ENCODE results near the gene LRRK1.
A peak's percentile ranks its signal among the peaks of the same experiment; 100 is the strongest.

Gene LRRK1

GRCh38 chr15:100897221-100898151, 21.7 kb upstream of the LRRK1 start:
- Histone ChIP-seq H3K4ac (ENCODE audit: low read depth in 1 of 2, low read length in 2 of 2) (no peak overlapping the region), H3K23ac (ENCODE audit: low read length in 2 of 2) (no peak overlapping the region), H2BK120ac (ENCODE audit: low read depth, low read length) (no peak overlapping the region), H3K9ac (ENCODE audit: low read length) (no peak overlapping the region), H2BK15ac (ENCODE audit: low read depth, poor library complexity, severe bottlenecking) (no peak overlapping the region), H3K36me3 (ENCODE audit: control insufficient read depth in 1 of 2, insufficient read depth in 2 of 2, low read depth in 1 of 2, low read length in 2 of 2) (peaks cover 0 to 75% of the 10 kb centered on the region in 2 experiments), H4K91ac (ENCODE audit: low read length) (no peak overlapping the region), H3K4me1 (ENCODE audit: control insufficient read depth, insufficient read depth, low read depth, low read length) (peaks cover 2% of the 10 kb centered on the region), H3K27ac (ENCODE audit: low read length, poor library complexity, severe bottlenecking) (no peak overlapping the region), H4K8ac (ENCODE audit: low read length) (no peak overlapping the region), H2BK12ac (ENCODE audit: low read length in 2 of 2) (no peak overlapping the region), H3K4me2 (ENCODE audit: low read length, poor library complexity, severe bottlenecking) (no peak overlapping the region), H3K9me3 (ENCODE audit: control insufficient read depth, low read length) (no peaks in the 10 kb centered on the region), H3K18ac (ENCODE audit: low read depth in 1 of 2, low read length in 2 of 2) (peak overlapping the region in 1 of 2 experiments; percentile 35), H2AFZ (ENCODE audit: low read depth, low read length) (peak overlapping the region; percentile 21), H3K4me3 (ENCODE audit: insufficient read depth in 1 of 2, low read depth in 1 of 2, low read length in 2 of 2) (peak overlapping the region in 1 of 2 experiments; percentile 16), H2AK5ac (ENCODE audit: low read length, severe bottlenecking) (no peak overlapping the region), H3K79me1 (replicated peaks; ENCODE audit: low read length, poor library complexity, severe bottlenecking) (no peaks in the 10 kb centered on the region), H3K14ac (ENCODE audit: low read length in 2 of 2) (no peak overlapping the region), H3K27me3 (ENCODE audit: control insufficient read depth in 1 of 2, insufficient read depth in 1 of 2, low read length in 2 of 2) (peaks cover 0 to 27% of the 10 kb centered on the region in 2 experiments), H2BK5ac (ENCODE audit: low read depth, low read length, poor library complexity, severe bottlenecking) (no peak overlapping the region)
- WGBS: 92% methylated on average over 24 of the region's 26 CpGs
- DNase-seq: no peak

GRCh38 chr15:100898152-100898490, 21.0 kb upstream of the LRRK1 start:
- H3K9me3 ChIP-seq (ENCODE audit: control insufficient read depth, low read length): no peaks in the 10 kb centered on the region
- H2BK5ac ChIP-seq (ENCODE audit: low read depth, low read length, poor library complexity, severe bottlenecking): no peak overlapping the region
- no peak overlapping the region for H4K8ac ChIP-seq (ENCODE audit: low read length)
- H3K79me1 ChIP-seq (replicated peaks; ENCODE audit: low read length, poor library complexity, severe bottlenecking): no peaks in the 10 kb centered on the region
- H3K36me3 ChIP-seq (ENCODE audit: control insufficient read depth in 1 of 2, insufficient read depth in 2 of 2, low read depth in 1 of 2, low read length in 2 of 2): peaks cover 0 to 68% of the 10 kb centered on the region in 2 experiments
- H2AFZ ChIP-seq (ENCODE audit: low read depth, low read length): no peak overlapping the region
- no peak overlapping the region for H3K4ac ChIP-seq (ENCODE audit: low read depth in 1 of 2, low read length in 2 of 2)
- DNase-seq: no peak
- WGBS: 90% methylated on average over 9 of the region's 9 CpGs
- H3K4me2 ChIP-seq (ENCODE audit: low read length, poor library complexity, severe bottlenecking): no peak overlapping the region
- H3K4me3 ChIP-seq (ENCODE audit: insufficient read depth in 1 of 2, low read depth in 1 of 2, low read length in 2 of 2): peak overlapping the region in 1 of 2 experiments; percentile 16
- H2BK120ac ChIP-seq (ENCODE audit: low read depth, low read length): no peak overlapping the region
- peaks cover 3% of the 10 kb centered on the region for H3K4me1 ChIP-seq (ENCODE audit: control insufficient read depth, insufficient read depth, low read depth, low read length)
- no peak overlapping the region for H3K9ac ChIP-seq (ENCODE audit: low read length)
- no peak overlapping the region for H2BK15ac ChIP-seq (ENCODE audit: low read depth, poor library complexity, severe bottlenecking)
- H3K23ac ChIP-seq (ENCODE audit: low read length in 2 of 2): no peak overlapping the region
- H3K14ac ChIP-seq (ENCODE audit: low read length in 2 of 2): no peak overlapping the region
- H2AK5ac ChIP-seq (ENCODE audit: low read length, severe bottlenecking): no peak overlapping the region
- H3K27me3 ChIP-seq (ENCODE audit: control insufficient read depth in 1 of 2, insufficient read depth in 1 of 2, low read length in 2 of 2): peaks cover 0 to 23% of the 10 kb centered on the region in 2 experiments
- no peak overlapping the region for H3K18ac ChIP-seq (ENCODE audit: low read depth in 1 of 2, low read length in 2 of 2)
- H4K91ac ChIP-seq (ENCODE audit: low read length): no peak overlapping the region
- H3K27ac ChIP-seq (ENCODE audit: low read length, poor library complexity, severe bottlenecking): no peak overlapping the region
- no peak overlapping the region for H2BK12ac ChIP-seq (ENCODE audit: low read length in 2 of 2)

GRCh38 chr15:100898661-100899462, 20.3 kb upstream of the LRRK1 start:
- Histone ChIP-seq H3K14ac (ENCODE audit: low read length in 2 of 2) (no peak overlapping the region), H4K91ac (ENCODE audit: low read length) (no peak overlapping the region), H4K8ac (ENCODE audit: low read length) (no peak overlapping the region), H3K4me1 (ENCODE audit: control insufficient read depth, insufficient read depth, low read depth, low read length) (peaks cover 3% of the 10 kb centered on the region), H3K79me1 (replicated peaks; ENCODE audit: low read length, poor library complexity, severe bottlenecking) (no peaks in the 10 kb centered on the region), H2AK5ac (ENCODE audit: low read length, severe bottlenecking) (no peak overlapping the region), H3K9ac (ENCODE audit: low read length) (no peak overlapping the region), H2BK15ac (ENCODE audit: low read depth, poor library complexity, severe bottlenecking) (no peak overlapping the region), H3K27ac (ENCODE audit: low read length, poor library complexity, severe bottlenecking) (no peak overlapping the region), H3K18ac (ENCODE audit: low read depth in 1 of 2, low read length in 2 of 2) (no peak overlapping the region), H3K9me3 (ENCODE audit: control insufficient read depth, low read length) (no peaks in the 10 kb centered on the region), H3K36me3 (ENCODE audit: control insufficient read depth in 1 of 2, insufficient read depth in 2 of 2, low read depth in 1 of 2, low read length in 2 of 2) (peaks cover 0 to 66% of the 10 kb centered on the region in 2 experiments), H3K23ac (ENCODE audit: low read length in 2 of 2) (no peak overlapping the region), H3K4ac (ENCODE audit: low read depth in 1 of 2, low read length in 2 of 2) (no peak overlapping the region), H3K4me3 (ENCODE audit: insufficient read depth in 1 of 2, low read depth in 1 of 2, low read length in 2 of 2) (no peak overlapping the region), H3K4me2 (ENCODE audit: low read length, poor library complexity, severe bottlenecking) (peak overlapping the region; percentile 13), H2BK120ac (ENCODE audit: low read depth, low read length) (no peak overlapping the region), H3K27me3 (ENCODE audit: control insufficient read depth in 1 of 2, insufficient read depth in 1 of 2, low read length in 2 of 2) (peaks cover 0 to 23% of the 10 kb centered on the region in 2 experiments), H2BK12ac (ENCODE audit: low read length in 2 of 2) (no peak overlapping the region), H2AFZ (ENCODE audit: low read depth, low read length) (no peak overlapping the region), H2BK5ac (ENCODE audit: low read depth, low read length, poor library complexity, severe bottlenecking) (no peak overlapping the region)
- no peak for DNase-seq
- WGBS: 85% methylated on average over 11 of the region's 11 CpGs

- Histone ChIP-seq H3K4me1 (ENCODE audit: control insufficient read depth, insufficient read depth, low read depth, low read length) (peaks cover 3% of the 10 kb centered on the region), H2BK120ac (ENCODE audit: low read depth, low read length) (no peak overlapping the region), H3K9ac (ENCODE audit: low read length) (no peak overlapping the region), H3K4me2 (ENCODE audit: low read length, poor library complexity, severe bottlenecking) (no peak overlapping the region), H3K27me3 (ENCODE audit: control insufficient read depth in 1 of 2, insufficient read depth in 1 of 2, low read length in 2 of 2) (peaks cover 0 to 26% of the 10 kb centered on the region in 2 experiments), H3K4me3 (ENCODE audit: insufficient read depth in 1 of 2, low read depth in 1 of 2, low read length in 2 of 2) (no peak overlapping the region), H3K14ac (ENCODE audit: low read length in 2 of 2) (no peak overlapping the region), H3K9me3 (ENCODE audit: control insufficient read depth, low read length) (no peaks in the 10 kb centered on the region), H3K18ac (ENCODE audit: low read depth in 1 of 2, low read length in 2 of 2) (no peak overlapping the region), H3K27ac (ENCODE audit: low read length, poor library complexity, severe bottlenecking) (no peak overlapping the region), H2AFZ (ENCODE audit: low read depth, low read length) (no peak overlapping the region), H3K36me3 (ENCODE audit: control insufficient read depth in 1 of 2, insufficient read depth in 2 of 2, low read depth in 1 of 2, low read length in 2 of 2) (peaks cover 0 to 62% of the 10 kb centered on the region in 2 experiments), H2BK5ac (ENCODE audit: low read depth, low read length, poor library complexity, severe bottlenecking) (no peak overlapping the region), H3K79me1 (replicated peaks; ENCODE audit: low read length, poor library complexity, severe bottlenecking) (no peaks in the 10 kb centered on the region), H4K8ac (ENCODE audit: low read length) (no peak overlapping the region), H2AK5ac (ENCODE audit: low read length, severe bottlenecking) (no peak overlapping the region), H3K23ac (ENCODE audit: low read length in 2 of 2) (no peak overlapping the region), H2BK15ac (ENCODE audit: low read depth, poor library complexity, severe bottlenecking) (no peak overlapping the region), H2BK12ac (ENCODE audit: low read length in 2 of 2) (no peak overlapping the region), H4K91ac (ENCODE audit: low read length) (peak overlapping the region; percentile 43), H3K4ac (ENCODE audit: low read depth in 1 of 2, low read length in 2 of 2) (no peak overlapping the region)
- 81% methylated on average over 5 of the region's 5 CpGs for WGBS
- DNase-seq: no peak
Measured at GRCh38 chr15:100899601-100900000, 19.6 kb upstream of the LRRK1 start.
